ENCODE data around the gene FBXW7.

The FBXW7 gene

GRCh38 chr4:152424396-152424795, 111.5 kb downstream of the FBXW7 start:
- no peak for TF ChIP-seq CTCF (IDR thresholded peaks at IDR 0.05; ENCODE audit: insufficient read depth, low read length, missing control alignments)
- no peak overlapping the region for H3K4me3 ChIP-seq (ENCODE audit: low read depth, low read length)
- CTCF ChIA-PET = interaction anchor here (0.8 to 3.4 kb wide), 5 partner anchors 10 to 312 kb away, joined by 3 to 20 read pairs (median 3); no protein-coding TSS in a partner anchor
- no peak for DNase-seq (ENCODE audit: low read depth, low spot score)
- POLR2A ChIA-PET = no interaction called here

- CTCF ChIA-PET = interaction anchor here (1.2 to 3.0 kb wide), 3 partner anchors 13 to 313 kb away, joined by 3 to 21 read pairs (median 4); no protein-coding TSS in a partner anchor
- POLR2A ChIA-PET = no interaction called here
- no peak for DNase-seq (ENCODE audit: low read depth, low spot score)
- no peak for TF ChIP-seq CTCF (IDR thresholded peaks at IDR 0.05; ENCODE audit: insufficient read depth, low read length, missing control alignments)
- no peak overlapping the region for H3K4me3 ChIP-seq (ENCODE audit: low read depth, low read length)
Observed at GRCh38 chr4:152422817-152423320, 113.0 kb downstream of the FBXW7 start.

DNA sequence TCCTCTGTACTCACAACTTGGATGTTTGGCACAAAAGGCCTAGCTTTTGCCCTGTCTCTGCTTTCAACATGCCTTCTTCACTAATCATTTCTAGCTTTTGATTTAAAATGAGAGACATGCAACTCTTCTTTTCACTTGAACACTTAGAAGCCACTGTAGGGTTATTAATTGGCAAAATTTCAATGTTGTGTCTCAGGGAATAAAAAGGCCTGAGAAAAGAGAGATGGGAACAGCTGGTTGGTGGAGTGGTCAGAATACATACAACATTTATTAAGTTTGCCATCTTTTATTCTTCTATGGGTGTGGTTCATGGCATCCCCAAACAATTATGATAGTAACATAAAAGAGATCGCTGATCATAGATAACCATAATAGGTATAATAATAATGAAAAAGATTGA, 114.3 kb downstream of the FBXW7 start:
- TF ChIP-seq CTCF (IDR thresholded peaks at IDR 0.05; ENCODE audit: insufficient read depth, low read length, missing control alignments) = no peak
- H3K4me3 ChIP-seq (ENCODE audit: low read depth, low read length) = no peak overlapping the region
- ChIA-PET POLR2A (no interaction called here), CTCF (interaction anchor here (3.0 kb wide), 1 partner anchor 13 kb away, joined by 21 read pairs; no protein-coding TSS in a partner anchor)
- DNase-seq (ENCODE audit: low read depth, low spot score) = no peak

- ChIA-PET CTCF (interaction anchor here (4.1 kb wide), 1 partner anchor 11 kb away, joined by 24 read pairs; no protein-coding TSS in a partner anchor), POLR2A (no interaction called here)
- DNase-seq (ENCODE audit: low read depth, low spot score) = no peak
- H3K4me3 ChIP-seq (ENCODE audit: low read depth, low read length) = no peak overlapping the region
- TF ChIP-seq CTCF (IDR thresholded peaks at IDR 0.05; ENCODE audit: insufficient read depth, low read length, missing control alignments) = no peak
Observed at GRCh38 chr4:152419809-152420208, 116.1 kb downstream of the FBXW7 start.

DNA sequence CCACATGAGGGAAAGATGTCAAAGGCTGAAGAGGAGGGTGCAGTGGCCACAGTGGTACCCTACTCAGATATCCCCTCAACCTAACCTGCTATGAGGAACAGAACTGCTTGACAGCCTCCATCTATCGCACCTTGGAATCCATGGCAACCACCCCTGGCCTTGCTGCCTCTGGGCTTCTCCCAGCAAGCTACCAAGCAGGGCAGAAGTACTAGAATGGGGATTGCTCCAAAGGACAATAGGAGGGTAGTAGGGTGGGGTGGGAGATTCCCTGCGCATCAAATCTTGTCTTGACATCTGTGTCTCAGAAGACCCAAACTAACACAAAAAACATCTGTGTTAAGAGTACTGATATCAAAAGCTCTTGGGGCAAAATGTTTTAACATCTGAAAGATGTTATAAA, 118.2 kb downstream of the FBXW7 start:
- H3K4me3 ChIP-seq (ENCODE audit: low read depth, low read length) = no peak overlapping the region
- no peak for TF ChIP-seq CTCF (IDR thresholded peaks at IDR 0.05; ENCODE audit: insufficient read depth, low read length, missing control alignments)
- CTCF ChIA-PET = interaction anchor here (1.0 to 4.1 kb wide), 6 partner anchors 8 to 319 kb away, joined by 3 to 24 read pairs (median 4); no protein-coding TSS in a partner anchor
- POLR2A ChIA-PET = no interaction called here
- DNase-seq (ENCODE audit: low read depth, low spot score) = no peak

DNA sequence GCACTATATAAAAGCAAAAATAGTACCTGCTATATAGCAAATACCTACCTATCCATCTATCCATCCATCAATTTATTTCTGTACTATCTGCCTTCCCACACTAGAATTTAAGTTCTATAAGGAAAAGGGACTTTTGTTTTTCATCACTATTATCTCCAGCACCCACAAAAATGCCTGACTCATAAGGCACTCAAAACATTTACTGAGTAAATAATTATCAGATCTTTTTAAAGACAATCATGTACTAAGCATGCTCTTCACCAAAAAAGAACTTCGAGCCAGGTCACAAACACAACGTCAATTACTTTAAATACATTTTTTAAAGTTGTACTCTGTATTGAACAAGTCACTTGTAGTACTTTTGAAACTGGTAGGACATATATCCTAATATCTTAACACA, 119.9 kb downstream of the FBXW7 start:
- H3K4me3 ChIP-seq (ENCODE audit: low read depth, low read length) = no peak overlapping the region
- TF ChIP-seq CTCF (IDR thresholded peaks at IDR 0.05; ENCODE audit: insufficient read depth, low read length, missing control alignments) = no peak
- CTCF ChIA-PET = interaction anchor here (1.6 to 1.7 kb wide), 2 partner anchors 11 to 14 kb away, joined by 4 to 6 read pairs; no protein-coding TSS in a partner anchor
- no peak for DNase-seq (ENCODE audit: low read depth, low spot score)
- POLR2A ChIA-PET = no interaction called here

All from AG04449 (cell line).